NCI-H2227 treated with DMSO at 0.1 percent for 48 hours (cell line): ENCODE measurements around the gene ANKRD44.

ENCODE experiments used
- DNase-seq: peaks from one replicate; lab custom pipeline; 2025; lab: John Stamatoyannopoulos, UW

Gene ANKRD44

GRCh38 chr2:196955036-196955435, 355.5 kb downstream of the ANKRD44 start:
- DNase-seq: no peak

GRCh38 chr2:196954001-196954400, 356.6 kb downstream of the ANKRD44 start:
- DNase-seq: no peak

GRCh38 chr2:196952936-196953335, 357.6 kb downstream of the ANKRD44 start:
- no peak for DNase-seq

GRCh38 chr2:196951973-196952372, 358.6 kb downstream of the ANKRD44 start:
- DNase-seq: no peak

- no peak for DNase-seq
Observed at GRCh38 chr2:196949116-196949515, 361.5 kb downstream of the ANKRD44 start.

- DNase-seq: no peak
Observed at GRCh38 chr2:196944570-196944969, 366.0 kb downstream of the ANKRD44 start.

- no peak for DNase-seq
Observed at GRCh38 chr2:196941398-196942078, 369.0 kb downstream of the ANKRD44 start.

- DNase-seq: no peak
Observed at GRCh38 chr2:196939371-196939770, 371.2 kb downstream of the ANKRD44 start.
